Measurements from ENCODE around the gene SMPDL3A. TPM values are rescaled to one million over a fixed set of nuclear protein-coding genes. Genes with fewer than 3 reads are reported as not detected.

Gene SMPDL3A
- total RNA-seq, 1 experiment from 2014 or later = 0.59 TPM

GRCh38 chr6:122839472-122839871 lies 50.4 kb downstream of the SMPDL3A start:
- no peak overlapping the region for H3K23ac ChIP-seq (ENCODE audit: insufficient read length, low read depth, low read length)
- H3K79me1 ChIP-seq (ENCODE audit: insufficient read depth, low read depth, low read length, poor library complexity, severe bottlenecking) = no peaks in the 10 kb centered on the region
- no peak overlapping the region for H3K4ac ChIP-seq (ENCODE audit: low read depth, low read length)
- H3K4me3 Mint-ChIP-seq = no peak overlapping the region
- H2BK120ac ChIP-seq (ENCODE audit: low read depth, low read length, poor library complexity, severe bottlenecking) = no peak overlapping the region
- H3T11ph ChIP-seq (ENCODE audit: low read length) = no peak overlapping the region
- no peak overlapping the region for H2BK5ac ChIP-seq (ENCODE audit: insufficient read length, low read length)
- no peaks in the 10 kb centered on the region for H3K36me3 Mint-ChIP-seq (ENCODE audit: insufficient read depth in 1 of 3, low read depth in 3 of 3)
- no peak overlapping the region for H2AK5ac ChIP-seq (ENCODE audit: insufficient read length, low read length)
- no peak overlapping the region for H4K8ac ChIP-seq (replicated peaks; ENCODE audit: insufficient read length, low read depth, low read length)
- H3K23me2 ChIP-seq (ENCODE audit: insufficient read length, low read depth, low read length, poor library complexity, severe bottlenecking) = no peaks in the 10 kb centered on the region
- H3K4me2 ChIP-seq (ENCODE audit: insufficient read depth, insufficient read length, low read length) = no peak overlapping the region
- no peaks in the 10 kb centered on the region for H3K9me3 Mint-ChIP-seq
- H2BK20ac ChIP-seq (ENCODE audit: low read depth, low read length, poor library complexity, severe bottlenecking) = no peak overlapping the region
- TF ChIP-seq, protein P1, sequence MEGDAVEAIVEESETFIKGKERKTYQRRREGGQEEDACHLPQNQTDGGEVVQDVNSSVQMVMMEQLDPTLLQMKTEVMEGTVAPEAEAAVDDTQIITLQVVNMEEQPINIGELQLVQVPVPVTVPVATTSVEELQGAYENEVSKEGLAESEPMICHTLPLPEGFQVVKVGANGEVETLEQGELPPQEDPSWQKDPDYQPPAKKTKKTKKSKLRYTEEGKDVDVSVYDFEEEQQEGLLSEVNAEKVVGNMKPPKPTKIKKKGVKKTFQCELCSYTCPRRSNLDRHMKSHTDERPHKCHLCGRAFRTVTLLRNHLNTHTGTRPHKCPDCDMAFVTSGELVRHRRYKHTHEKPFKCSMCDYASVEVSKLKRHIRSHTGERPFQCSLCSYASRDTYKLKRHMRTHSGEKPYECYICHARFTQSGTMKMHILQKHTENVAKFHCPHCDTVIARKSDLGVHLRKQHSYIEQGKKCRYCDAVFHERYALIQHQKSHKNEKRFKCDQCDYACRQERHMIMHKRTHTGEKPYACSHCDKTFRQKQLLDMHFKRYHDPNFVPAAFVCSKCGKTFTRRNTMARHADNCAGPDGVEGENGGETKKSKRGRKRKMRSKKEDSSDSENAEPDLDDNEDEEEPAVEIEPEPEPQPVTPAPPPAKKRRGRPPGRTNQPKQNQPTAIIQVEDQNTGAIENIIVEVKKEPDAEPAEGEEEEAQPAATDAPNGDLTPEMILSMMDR (conservative IDR thresholded peaks at IDR 0.05) = peak; percentile 69
- H3K9me3 ChIP-seq (ENCODE audit: control insufficient read depth, low read depth, low read length) = no peaks in the 10 kb centered on the region
- no peak overlapping the region for H4K91ac ChIP-seq (ENCODE audit: insufficient read length, low read depth, low read length)
- H3K27ac ChIP-seq (ENCODE audit: insufficient read length, low read depth, low read length) = no peak overlapping the region
- no peak overlapping the region for H4K5ac ChIP-seq (ENCODE audit: insufficient read length, low read depth, low read length)
- no peak overlapping the region for H2BK15ac ChIP-seq (ENCODE audit: low read depth, low read length)
- DNase-seq = peak; percentile 64
- no peaks in the 10 kb centered on the region for H3K79me2 ChIP-seq (ENCODE audit: insufficient read depth, low read length)
- no peak overlapping the region for H2BK12ac ChIP-seq (ENCODE audit: insufficient read length, low read depth, low read length)
- H3K14ac ChIP-seq (ENCODE audit: insufficient read depth, low read length) = no peak overlapping the region
- peaks cover 10% of the 10 kb centered on the region for H3K27me3 Mint-ChIP-seq (ENCODE audit: low read depth)
- H3K4me1 ChIP-seq (ENCODE audit: insufficient read depth, low read length) = no peaks in the 10 kb centered on the region
- H2AFZ ChIP-seq (ENCODE audit: low read length) = no peak overlapping the region
- H3K27me3 ChIP-seq (ENCODE audit: insufficient read depth, low read length) = no peaks in the 10 kb centered on the region
- WGBS (ENCODE audit: extremely low coverage, insufficient read length, low lambda C conversion rate) = no CpG with 5 or more reads among the region's 1 CpG
- H3K27ac Mint-ChIP-seq = no peak overlapping the region
- peaks cover 16 to 18% of the 10 kb centered on the region in 2 experiments for H3K4me1 Mint-ChIP-seq
- H3K18ac ChIP-seq (ENCODE audit: insufficient read length, low read depth, low read length) = no peak overlapping the region
- H3K9ac ChIP-seq (ENCODE audit: extremely low read depth, insufficient read length, low read length) = no peak overlapping the region
- no peak overlapping the region for H3K56ac ChIP-seq (ENCODE audit: insufficient read length, low read depth, low read length)
- H4K20me1 ChIP-seq (ENCODE audit: control insufficient read depth, insufficient read depth, insufficient read length) = no peaks in the 10 kb centered on the region
